GM18505 (cell line): ENCODE results near the gene CACTIN.

Source experiments
- ATAC-seq: cut with Tn5 transposase; IDR thresholded peaks from one replicate; pipeline ENCODE4 v1.9.1; 2021; ENCODE audit not compliant: unreplicated experiment
- POLR2A ChIP-seq: IDR thresholded peaks from 4 replicates; pipeline ENCODE4 v1.6.1; 2011; ENCODE audit warnings: borderline replicate concordance; ENCODE audit not compliant: insufficient read depth, insufficient read length; ENCODE audit errors: extremely low read depth

CACTIN gene

GRCh38 chr19:3609779-3610719 lies 16.5 kb downstream of the CACTIN start:
- no peak for TF ChIP-seq POLR2A
- no peak for ATAC-seq

- ATAC-seq = no peak
- no peak for TF ChIP-seq POLR2A
Measured at GRCh38 chr19:3608750-3609322, 17.8 kb downstream of the CACTIN start.

- no peak for TF ChIP-seq POLR2A
- ATAC-seq = no peak
Measured at GRCh38 chr19:3608079-3608641, 18.4 kb downstream of the CACTIN start.

- no peak for TF ChIP-seq POLR2A
- no peak for ATAC-seq
Measured at GRCh38 chr19:3607303-3608078, 19.1 kb downstream of the CACTIN start.

GRCh38 chr19:3606690-3607289 lies 19.8 kb downstream of the CACTIN start, which contains the start of gene TBXA2R:
TSS of gene TBXA2R (minus strand) at chr19:3606875. CDS start at chr19:3600634, 6,241 bp downstream.
- no peak for ATAC-seq
- TF ChIP-seq POLR2A = no peak

GRCh38 chr19:3606174-3606689 lies 20.4 kb downstream of the CACTIN start:
- TF ChIP-seq POLR2A = no peak
- ATAC-seq = no peak

- TF ChIP-seq POLR2A = no peak
- ATAC-seq = no peak
Measured at GRCh38 chr19:3605770-3606169, 20.8 kb downstream of the CACTIN start.

- no peak for ATAC-seq
- no peak for TF ChIP-seq POLR2A
Measured at GRCh38 chr19:3605361-3605760, 21.2 kb downstream of the CACTIN start.

- TF ChIP-seq POLR2A = no peak
- ATAC-seq = no peak
Measured at GRCh38 chr19:3604987-3605343, 21.6 kb downstream of the CACTIN start.

GRCh38 chr19:3604227-3604986 lies 22.2 kb downstream of the CACTIN start:
- no peak for ATAC-seq
- TF ChIP-seq POLR2A = no peak

- ATAC-seq = no peak
Measured at GRCh38 chr19:3603121-3603811, 23.3 kb downstream of the CACTIN start.

More at GRCh38 chr19:3603121-3603811, 23.3 kb downstream of the CACTIN start:
- TF ChIP-seq POLR2A = no peak
